ENCODE results near the gene POFUT1. TPM values are rescaled to one million over a fixed set of nuclear protein-coding genes. Genes with fewer than 3 reads are reported as not detected.

Gene POFUT1
- total RNA-seq (2021; fragmentation: NEBNext Ultra II Directional; extraction: Animal tissue kit (Norgen Biotek cat#: 25700)) (24.4 and 24.5 TPM in 2 replicates), polyA plus RNA-seq (2011; rRNA removed) (19.4 and 23.5 TPM in 2 replicates), polyA minus RNA-seq (2011; rRNA and poly(A)+ RNA removed) (30.4 and 33.9 TPM in 2 replicates)
- polyA plus RNA-seq (2011; cell fraction: cytosol; rRNA removed), result 23.1 TPM
- 27.9 TPM for polyA plus RNA-seq (2011; cell fraction: nucleus; rRNA removed)
- polyA plus RNA-seq (2012, experiment 1 of 2), result 19.9 to 22.6 TPM (median 21.3 TPM) in 4 replicates
- polyA plus RNA-seq (2012, experiment 2 of 2), result 21.9 TPM
- 27.9 TPM for polyA plus RNA-seq (2013, experiment 1 of 2)
- polyA plus RNA-seq (2013, experiment 2 of 2), result 31.3 TPM
- polyA minus RNA-seq (2011; cell fraction: cytosol; rRNA and poly(A)+ RNA removed), result 22.5 TPM
- polyA minus RNA-seq (2011; cell fraction: nucleus; rRNA and poly(A)+ RNA removed), result 26.9 TPM
- long read RNA-seq, experiment 1, full-length matches to known transcripts, result 4 of 7 reads
- long read RNA-seq, experiment 1, partial matches to known transcripts, result 2 of 7 reads
- long read RNA-seq, experiment 1, other reads (novel, unspliced or antisense), result 1 of 7 reads
- long read RNA-seq, experiment 2, full-length matches to known transcripts, result 1 of 2 reads
- long read RNA-seq, experiment 2, partial matches to known transcripts, result 0 of 2 reads
- long read RNA-seq, experiment 2, other reads (novel, unspliced or antisense), result 1 of 2 reads

DNA sequence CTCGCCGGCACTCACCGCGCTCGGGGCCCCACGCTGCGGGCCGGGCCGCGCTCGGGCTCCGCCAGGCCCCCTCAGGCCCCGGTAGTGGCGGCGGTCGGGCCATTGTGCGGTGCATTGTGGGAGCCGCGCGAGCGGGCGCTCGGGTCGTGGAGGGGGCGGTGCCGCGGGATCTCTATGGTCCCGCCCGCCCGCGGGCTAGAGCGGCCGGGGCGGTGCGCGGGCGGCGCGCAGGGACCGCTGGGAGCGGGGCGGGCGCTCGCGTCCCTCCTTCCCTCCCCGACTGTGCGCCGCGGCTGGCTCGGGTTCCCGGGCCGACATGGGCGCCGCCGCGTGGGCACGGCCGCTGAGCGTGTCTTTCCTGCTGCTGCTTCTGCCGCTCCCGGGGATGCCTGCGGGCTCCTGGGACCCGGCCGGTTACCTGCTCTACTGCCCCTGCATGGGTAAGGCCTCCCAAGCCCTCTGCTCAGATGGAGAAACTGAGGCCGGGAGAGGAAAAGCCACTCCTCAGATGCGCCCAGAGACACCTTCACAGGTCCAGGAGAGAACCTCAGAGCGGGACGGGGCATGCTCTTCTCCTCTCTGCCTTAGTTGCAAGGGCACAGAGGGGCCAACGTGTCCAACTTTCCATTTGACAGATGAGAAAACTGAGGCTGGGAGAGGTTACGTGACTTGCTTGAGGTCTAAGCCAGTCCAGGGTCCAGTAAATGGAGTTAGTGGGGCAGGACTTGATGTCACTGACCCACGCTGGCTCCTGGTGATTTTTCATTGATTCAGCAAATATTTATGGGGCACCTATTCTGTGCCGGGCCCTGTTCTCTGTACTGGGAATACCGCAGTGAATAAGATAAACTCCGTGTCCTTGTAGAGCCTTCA is at the start of gene POFUT1, which contains the start of gene PLAGL2:
Gene POFUT1 (plus strand): TSS at position 255 of the 873 bp plus-strand sequence. CDS start 62 bp downstream, at position 317.
Gene PLAGL2 (minus strand): TSS at position 118 of the 873 bp plus-strand sequence. CDS start 5,565 bp downstream, outside the sequence.
- Histone ChIP-seq H3K23me2 (ENCODE audit: low read depth, low read length) (peaks cover 11% of the 10 kb centered on the region; the same call in 1 of the 2 replicates), H2BK120ac (replicated peaks; ENCODE audit: low read depth, low read length) (no peak within 1 kb of the TSS), H2AK5ac (ENCODE audit: low read depth, low read length) (no peak within 1 kb of the TSS), H3K36me3 (ENCODE audit: control insufficient read depth in 2 of 4, insufficient read depth in 4 of 4, low read length in 3 of 4) (peaks cover 4 to 21% (median 12%) of the 10 kb centered on the region in 4 experiments; a peak in 5 of 8 replicates), H3K4me1 (replicated peaks in 1 of 4; ENCODE audit: control insufficient read depth in 3 of 4, insufficient read depth in 4 of 4, low read length in 3 of 4) (peaks cover 0 to 25% (median 20%) of the 10 kb centered on the region in 4 experiments; a peak in 5 of 7 replicates), H3K56ac (replicated peaks; ENCODE audit: insufficient read length, low read depth, low read length) (peak within 1 kb of the TSS; percentile 38), H3K4me2 (ENCODE audit: insufficient read depth in 1 of 2, low read depth in 2 of 2, low read length in 2 of 2) (peak within 1 kb of the TSS; percentile 83 to 99), H4K20me1 (replicated peaks in 1 of 2; ENCODE audit: control insufficient read depth in 1 of 2, insufficient read depth in 2 of 2, low read length in 2 of 2) (peaks cover 2 to 16% of the 10 kb centered on the region in 2 experiments), H2BK5ac (ENCODE audit: low read depth, low read length) (0 out of 2 replicates have a peak within 1 kb of the TSS, but pooled peaks have one; percentile 9), H2BK20ac (ENCODE audit: low read length) (no peak within 1 kb of the TSS), H3K79me1 (ENCODE audit: low read depth, low read length) (peaks cover 13% of the 10 kb centered on the region), H4K5ac (ENCODE audit: insufficient read length, low read depth, low read length) (peak within 1 kb of the TSS; percentile 31), H2BK12ac (ENCODE audit: low read depth, low read length) (no peak within 1 kb of the TSS), H3K27me3 (replicated peaks in 1 of 4; ENCODE audit: control insufficient read depth in 3 of 4, extremely low read depth in 1 of 4, insufficient read depth in 3 of 4, low read length in 3 of 4) (no peaks in the 10 kb centered on the region; a peak in 2 of 7 replicates), H3K27ac (ENCODE audit: low read depth, low read length) (peak within 1 kb of the TSS; percentile 82), H2AFZ (ENCODE audit: low read length) (peak within 1 kb of the TSS; percentile 57), H2BK15ac (ENCODE audit: low read length) (no peak within 1 kb of the TSS), H3K18ac (ENCODE audit: extremely low read depth, low read length) (0 out of 2 replicates have a peak within 1 kb of the TSS, but pooled peaks have one; percentile 39), H3K4ac (replicated peaks; ENCODE audit: insufficient read length, low read depth, low read length) (peak within 1 kb of the TSS; percentile 80), H3K9me3 (ENCODE audit: insufficient read depth in 2 of 2, low read depth in 1 of 2, low read length in 1 of 2) (no peaks in the 10 kb centered on the region), H4K8ac (ENCODE audit: extremely low read depth, insufficient read depth, low read length) (peak within 1 kb of the TSS; percentile 91), H4K91ac (replicated peaks; ENCODE audit: insufficient read length, low read length) (peak within 1 kb of the TSS; percentile 22), H3K14ac (ENCODE audit: insufficient read length) (no peak within 1 kb of the TSS), H3K9ac (replicated peaks in 1 of 4; ENCODE audit: extremely low read depth in 1 of 4, low read depth in 3 of 4, low read length in 3 of 4) (peak within 1 kb of the TSS; percentile 78 to 100 (median 93)), H3K4me3 (ENCODE audit: extremely low read depth in 1 of 4, insufficient read depth in 2 of 4, low read depth in 3 of 4, low read length in 4 of 4) (peak within 1 kb of the TSS; percentile 53 to 99 (median 95)), H3K79me2 (ENCODE audit: control insufficient read depth in 1 of 2, insufficient read depth in 2 of 2, low read length in 2 of 2) (peaks cover 19 to 64% of the 10 kb centered on the region in 2 experiments), H3K23ac (ENCODE audit: insufficient read length) (no peak within 1 kb of the TSS)
- CTCF ChIA-PET (ENCODE audit: partially characterized antibody), result interaction anchor here (1.2 kb wide), 1 partner anchor 15 kb away, joined by 3 read pairs; no protein-coding TSS in a partner anchor
- DNase-seq (ENCODE audit: low read depth in 1 of 2, low spot score in 2 of 2) (peak in 1 of 2 experiments; percentile 89), FAIRE-seq (no peak)
- POLR2A ChIA-PET (ENCODE audit: partially characterized antibody), result interaction anchor here (1.9 to 8.7 kb wide), 2 partner anchors 12 to 17 kb away, joined by 6 to 77 read pairs; no protein-coding TSS in a partner anchor
- 4% methylated on average over 43 of the region's 74 CpGs; no CpG with 5 or more reads in 1 of the 2 experiments for WGBS, 2 experiments (ENCODE audit: extremely low coverage in 1 of 2, insufficient coverage in 1 of 2, insufficient read length in 1 of 2, insufficient replicate concordance in 2 of 2, low coverage in 1 of 2, low lambda C conversion rate in 2 of 2, missing lambda C conversion rate in 1 of 2)
- TF ChIP-seq RAD21 (IDR thresholded peaks at IDR 0.05 in 1 of 2, conservative IDR thresholded peaks at IDR 0.05 in 1 of 2; ENCODE audit: low read depth in 2 of 2, low read length in 2 of 2) (peak in 1 of 2 experiments; percentile 15; a peak in 2 of 4 replicates), SAP30 (IDR thresholded peaks at IDR 0.05; ENCODE audit: insufficient read depth, insufficient replicate concordance, low read length) (peak; percentile 62)
- TF ChIP-seq, protein P1, sequence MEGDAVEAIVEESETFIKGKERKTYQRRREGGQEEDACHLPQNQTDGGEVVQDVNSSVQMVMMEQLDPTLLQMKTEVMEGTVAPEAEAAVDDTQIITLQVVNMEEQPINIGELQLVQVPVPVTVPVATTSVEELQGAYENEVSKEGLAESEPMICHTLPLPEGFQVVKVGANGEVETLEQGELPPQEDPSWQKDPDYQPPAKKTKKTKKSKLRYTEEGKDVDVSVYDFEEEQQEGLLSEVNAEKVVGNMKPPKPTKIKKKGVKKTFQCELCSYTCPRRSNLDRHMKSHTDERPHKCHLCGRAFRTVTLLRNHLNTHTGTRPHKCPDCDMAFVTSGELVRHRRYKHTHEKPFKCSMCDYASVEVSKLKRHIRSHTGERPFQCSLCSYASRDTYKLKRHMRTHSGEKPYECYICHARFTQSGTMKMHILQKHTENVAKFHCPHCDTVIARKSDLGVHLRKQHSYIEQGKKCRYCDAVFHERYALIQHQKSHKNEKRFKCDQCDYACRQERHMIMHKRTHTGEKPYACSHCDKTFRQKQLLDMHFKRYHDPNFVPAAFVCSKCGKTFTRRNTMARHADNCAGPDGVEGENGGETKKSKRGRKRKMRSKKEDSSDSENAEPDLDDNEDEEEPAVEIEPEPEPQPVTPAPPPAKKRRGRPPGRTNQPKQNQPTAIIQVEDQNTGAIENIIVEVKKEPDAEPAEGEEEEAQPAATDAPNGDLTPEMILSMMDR (IDR thresholded peaks at IDR 0.05; ENCODE audit: control extremely low read depth in 1 of 3, insufficient read depth in 1 of 3, low read depth in 1 of 3, low read length in 3 of 3), result peak in 1 of 3 experiments; percentile 12; a peak in 1 of 4 replicates
